ENCODE measurements around the gene IAH1. TPM values are rescaled to one million over a fixed set of nuclear protein-coding genes. Genes with fewer than 3 reads are reported as not detected.
A peak's percentile ranks its signal among the peaks of the same experiment; 100 is the strongest.

Gene IAH1, protein sequence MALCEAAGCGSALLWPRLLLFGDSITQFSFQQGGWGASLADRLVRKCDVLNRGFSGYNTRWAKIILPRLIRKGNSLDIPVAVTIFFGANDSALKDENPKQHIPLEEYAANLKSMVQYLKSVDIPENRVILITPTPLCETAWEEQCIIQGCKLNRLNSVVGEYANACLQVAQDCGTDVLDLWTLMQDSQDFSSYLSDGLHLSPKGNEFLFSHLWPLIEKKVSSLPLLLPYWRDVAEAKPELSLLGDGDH
- 10 to 100 TPM; 53.7 to 63.7 TPM for total RNA-seq

DNA sequence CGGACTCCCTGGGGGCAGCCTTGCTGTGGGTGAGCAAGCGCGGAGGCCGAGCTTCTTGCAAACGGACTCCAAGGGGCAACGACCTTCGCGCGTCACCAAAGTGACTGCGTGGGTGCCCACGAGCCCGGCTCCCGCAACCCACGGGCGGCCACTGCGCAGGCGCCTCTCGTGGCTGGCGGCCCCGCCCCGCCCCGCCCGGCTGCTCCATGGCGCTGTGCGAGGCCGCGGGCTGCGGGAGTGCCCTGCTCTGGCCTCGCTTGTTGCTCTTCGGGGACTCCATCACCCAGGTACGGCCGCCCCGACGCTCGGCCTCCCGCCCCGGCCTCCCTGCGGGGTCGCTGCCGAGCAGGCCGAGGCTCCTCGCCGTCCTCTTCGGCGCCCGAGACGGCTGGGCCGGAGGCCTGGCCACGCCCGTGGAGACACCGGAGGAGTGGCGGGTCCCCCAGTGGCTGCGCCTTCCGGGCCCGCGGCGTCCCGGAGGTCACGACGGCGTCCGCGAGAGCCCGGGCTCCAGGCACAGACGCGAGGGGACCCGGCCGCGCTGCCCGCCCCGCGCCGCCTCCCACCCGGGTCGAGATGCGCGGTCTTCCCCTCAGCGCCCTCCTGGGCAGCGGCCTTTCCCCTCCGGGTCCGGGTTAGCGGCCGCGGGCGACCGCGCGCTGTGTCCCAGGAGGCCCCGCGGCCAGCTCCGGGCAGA lies at the start of gene IAH1:
TSS of gene IAH1 (plus strand) at position 191 of the 697 bp plus-strand sequence. CDS start at position 207, 16 bp downstream.
- H3K4me1 Mint-ChIP-seq = peaks cover 42% of the 10 kb centered on the region
- peaks cover 48% of the 10 kb centered on the region for H3K36me3 Mint-ChIP-seq (ENCODE audit: low read depth)
- peak; percentile 81 for ATAC-seq
- H3K9me3 Mint-ChIP-seq (ENCODE audit: low read depth) = no peaks in the 10 kb centered on the region
- ChIA-PET CTCF (interaction anchor here (0.6 to 1.0 kb wide), 4 partner anchors 18 to 576 kb away, joined by 3 to 4 read pairs (median 4); no protein-coding TSS in a partner anchor), POLR2A (interaction anchor here (0.6 to 1.0 kb wide), 3 partner anchors 12 to 369 kb away, joined by 3 to 6 read pairs (median 3); partner anchors contain the start of gene TAF1B)
- H3K27ac Mint-ChIP-seq = peak within 1 kb of the TSS; percentile 75
- DNase-seq = peak; percentile 81
- no peaks in the 10 kb centered on the region for H3K27me3 Mint-ChIP-seq
- H3K4me3 Mint-ChIP-seq = peak within 1 kb of the TSS; percentile 79
- intact Hi-C loops (cut with DNase I, micrococcal nuclease) = loop anchor here (1.0 to 10.0 kb wide), 11 partner anchors 51 to 970 kb away; partner anchors contain the start of genes CPSF3 (in 2 of the 2), ITGB1BP1 (in 2 of the 2), ADAM17 (in 1 of the 2) and GRHL1 (in 1 of the 2)

DNA sequence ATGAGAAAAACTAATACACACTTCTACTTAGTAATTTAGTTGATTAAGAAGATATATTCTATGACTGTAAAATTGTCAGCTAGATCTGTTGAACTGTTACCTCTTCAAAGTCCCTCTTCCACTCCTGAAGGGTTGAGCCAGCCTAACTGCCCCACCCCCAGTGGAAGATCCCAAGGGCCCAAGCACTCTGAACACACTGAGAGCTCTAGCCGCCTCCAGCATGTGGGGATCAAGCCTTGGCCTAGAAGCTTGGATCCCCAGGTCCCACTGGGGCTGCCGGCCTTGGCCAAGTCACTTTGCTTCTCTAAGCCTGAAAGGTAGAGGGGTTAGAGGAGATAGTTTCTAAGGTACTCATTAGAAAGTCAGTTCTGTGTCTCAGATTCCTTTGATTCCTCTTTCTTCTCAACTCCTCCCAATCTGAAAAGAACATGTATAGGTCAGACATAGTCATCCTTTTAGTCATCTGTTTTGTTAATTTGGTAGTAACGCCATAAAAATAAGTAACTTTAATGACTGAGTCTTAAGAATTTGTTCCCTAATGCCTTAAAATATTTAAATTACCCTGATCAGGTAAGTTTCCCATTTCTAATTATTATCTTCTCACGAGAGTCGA lies 45.3 kb upstream of the IAH1 start:
- no peak for ATAC-seq
- DNase-seq = no peak
- H3K27ac Mint-ChIP-seq = no peak overlapping the region
- no peaks in the 10 kb centered on the region for H3K27me3 Mint-ChIP-seq
- peaks cover 17% of the 10 kb centered on the region for H3K4me1 Mint-ChIP-seq
- intact Hi-C loops (cut with DNase I, micrococcal nuclease) = no loop called here
- POLR2A ChIA-PET = interaction anchor here (0.6 kb wide), 1 partner anchor 855 kb away, joined by 4 read pairs; no protein-coding TSS in a partner anchor
- CTCF ChIA-PET = interaction anchor here (0.6 kb wide), 1 partner anchor 45 kb away, joined by 3 read pairs; no protein-coding TSS in a partner anchor
- H3K9me3 Mint-ChIP-seq (ENCODE audit: low read depth) = no peaks in the 10 kb centered on the region
- H3K36me3 Mint-ChIP-seq (ENCODE audit: low read depth) = peaks cover 44% of the 10 kb centered on the region
- H3K4me3 Mint-ChIP-seq = no peak overlapping the region

DNA sequence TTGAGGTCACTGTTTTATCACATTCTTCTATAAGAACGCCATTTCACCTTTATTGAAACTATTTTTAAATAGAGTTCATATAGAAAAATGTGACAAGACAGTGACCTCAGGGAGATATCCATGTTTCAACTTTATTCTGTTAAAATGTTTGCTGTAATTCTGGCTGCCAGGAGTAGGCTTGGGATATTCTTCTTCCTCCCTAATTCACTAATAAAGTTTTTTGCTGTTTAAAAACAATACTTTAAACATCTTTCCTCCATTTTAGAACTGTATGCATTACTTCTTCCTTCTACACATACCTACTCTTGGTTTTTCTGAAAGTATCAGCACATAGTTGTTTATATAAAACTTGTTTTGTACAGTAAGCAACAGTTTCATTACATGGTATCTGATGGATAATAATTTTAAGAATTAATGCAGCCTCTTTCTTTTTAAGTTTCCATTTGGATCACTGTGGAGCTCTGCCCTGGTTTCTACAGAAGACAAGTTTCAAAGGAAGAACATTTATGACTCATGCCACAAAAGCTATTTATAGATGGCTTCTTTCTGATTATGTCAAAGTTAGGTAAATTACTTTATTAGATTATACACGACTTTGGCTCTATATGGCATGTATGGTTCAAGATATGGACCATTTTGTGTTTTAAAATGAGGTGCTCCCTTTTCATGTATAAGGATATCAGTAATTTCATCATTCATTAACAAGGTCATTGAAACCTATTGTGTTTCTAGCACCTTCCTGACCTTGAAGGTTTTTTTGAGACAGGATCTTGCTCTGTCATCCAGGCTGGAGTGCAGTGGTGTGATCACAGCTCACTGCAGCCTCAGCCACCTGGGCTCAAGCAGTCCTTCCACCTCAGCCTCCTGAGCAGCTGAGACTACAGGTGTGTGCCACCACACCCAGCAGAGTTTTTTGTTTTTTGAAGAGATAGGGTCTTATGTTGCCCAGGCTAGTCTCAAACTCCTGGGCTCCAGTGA lies 43.7 kb upstream of the IAH1 start:
- Mint-ChIP-seq H3K4me1 (peaks cover 17% of the 10 kb centered on the region), H3K27ac (peak overlapping the region; percentile 66), H3K27me3 (no peaks in the 10 kb centered on the region), H3K4me3 (no peak overlapping the region), H3K9me3 (ENCODE audit: low read depth) (no peaks in the 10 kb centered on the region), H3K36me3 (ENCODE audit: low read depth) (peaks cover 54% of the 10 kb centered on the region)
- DNase-seq (no peak), ATAC-seq (peak; percentile 78)
- ChIA-PET CTCF (interaction anchor here (0.6 kb wide), 2 partner anchors 226 to 503 kb away, joined by 3 read pairs; no protein-coding TSS in a partner anchor), POLR2A (interaction anchor here (0.6 kb wide), 1 partner anchor 11 kb away, joined by 3 read pairs; no protein-coding TSS in a partner anchor)
- intact Hi-C loops (cut with DNase I, micrococcal nuclease) = no loop called here

DNA sequence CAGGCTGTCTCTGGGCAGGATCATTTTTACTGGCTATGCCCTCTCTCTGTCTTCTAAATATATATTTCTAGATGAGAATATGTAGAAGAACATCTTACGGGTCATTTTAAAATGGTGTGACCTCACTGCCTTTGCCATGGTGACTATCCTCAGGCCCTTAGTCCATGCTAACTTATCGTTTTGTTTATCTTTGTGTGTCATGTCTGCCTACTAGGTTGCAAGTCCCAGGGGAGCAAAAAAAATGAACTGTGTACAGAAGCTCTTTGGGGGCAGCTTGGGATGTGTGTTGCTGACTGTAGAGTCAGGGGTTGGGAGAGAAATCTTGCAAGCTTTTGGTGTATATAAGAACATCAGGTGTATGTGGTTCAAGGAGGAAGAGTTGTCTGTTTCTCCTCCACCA lies 39.9 kb upstream of the IAH1 start:
- ChIA-PET CTCF (interaction anchor here (0.6 to 1.5 kb wide), 3 partner anchors 12 to 618 kb away, joined by 3 to 4 read pairs (median 3); no protein-coding TSS in a partner anchor), POLR2A (no interaction called here)
- Mint-ChIP-seq H3K9me3 (ENCODE audit: low read depth) (no peaks in the 10 kb centered on the region), H3K27ac (no peak overlapping the region), H3K4me3 (no peak overlapping the region), H3K27me3 (no peaks in the 10 kb centered on the region), H3K4me1 (peaks cover 14% of the 10 kb centered on the region), H3K36me3 (ENCODE audit: low read depth) (peaks cover 65% of the 10 kb centered on the region)
- no peak for ATAC-seq
- DNase-seq = no peak
- intact Hi-C loops (cut with DNase I, micrococcal nuclease) = no loop called here

DNA sequence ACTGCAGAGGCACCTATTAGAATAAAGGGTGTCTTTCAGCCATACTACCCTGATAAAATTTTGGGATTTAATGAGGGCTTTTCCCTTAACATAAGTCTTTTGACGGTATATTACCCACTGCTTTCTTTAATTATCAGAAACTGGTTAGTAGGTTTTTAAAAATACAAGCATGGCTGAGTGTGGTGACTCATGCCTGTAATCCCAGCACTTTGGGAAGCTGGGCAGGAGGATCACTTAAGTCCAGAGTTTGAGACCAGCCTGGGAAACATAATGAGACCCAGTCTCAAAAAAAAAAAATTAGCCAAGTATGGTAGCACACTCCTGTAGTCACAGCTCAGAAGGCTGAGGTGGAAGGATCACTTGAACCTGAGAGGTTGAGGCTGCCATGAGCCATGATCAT lies 34.8 kb upstream of the IAH1 start:
- Mint-ChIP-seq H3K4me3 (no peak overlapping the region), H3K9me3 (ENCODE audit: low read depth) (no peaks in the 10 kb centered on the region), H3K27ac (no peak overlapping the region), H3K4me1 (peaks cover 2% of the 10 kb centered on the region), H3K27me3 (no peaks in the 10 kb centered on the region), H3K36me3 (ENCODE audit: low read depth) (peaks cover 48% of the 10 kb centered on the region)
- intact Hi-C loops (cut with DNase I, micrococcal nuclease) = no loop called here
- CTCF ChIA-PET = no interaction called here
- POLR2A ChIA-PET = no interaction called here
- DNase-seq (no peak), ATAC-seq (no peak)

DNA sequence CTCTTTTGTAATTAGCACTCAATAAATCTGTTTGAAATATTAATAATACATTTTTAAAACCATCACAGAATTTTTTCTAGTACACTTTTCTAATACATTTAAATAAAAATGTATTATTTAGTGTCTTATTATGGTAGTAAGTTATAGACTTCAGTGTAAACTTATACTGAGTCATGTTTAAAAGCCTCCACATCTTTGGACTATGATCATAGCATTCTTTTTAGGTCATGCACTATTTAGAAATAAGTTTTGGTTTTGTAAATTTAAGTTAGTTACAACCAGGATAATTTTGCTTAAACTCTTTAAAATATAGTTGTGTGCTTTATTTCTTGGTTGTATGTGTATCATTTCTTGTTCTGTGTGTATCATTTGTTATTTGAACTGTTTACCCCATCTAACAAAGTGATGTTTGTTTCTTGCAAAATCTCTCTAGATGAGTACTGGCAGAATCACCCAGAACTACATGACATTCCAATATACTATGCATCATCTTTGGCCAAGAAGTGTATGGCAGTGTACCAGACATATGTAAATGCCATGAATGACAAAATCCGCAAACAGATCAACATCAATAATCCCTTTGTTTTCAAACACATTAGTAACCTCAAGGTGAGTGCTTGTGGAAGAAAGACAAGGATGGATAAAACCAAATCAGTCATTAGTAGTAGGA lies 34.2 kb upstream of the IAH1 start:
- Mint-ChIP-seq H3K27ac (no peak overlapping the region), H3K4me3 (no peak overlapping the region), H3K36me3 (ENCODE audit: low read depth) (peaks cover 47% of the 10 kb centered on the region), H3K27me3 (no peaks in the 10 kb centered on the region), H3K9me3 (ENCODE audit: low read depth) (no peaks in the 10 kb centered on the region), H3K4me1 (peaks cover 6% of the 10 kb centered on the region)
- CTCF ChIA-PET = no interaction called here
- POLR2A ChIA-PET = no interaction called here
- DNase-seq = no peak
- intact Hi-C loops (cut with DNase I, micrococcal nuclease) = no loop called here
- ATAC-seq = no peak

DNA sequence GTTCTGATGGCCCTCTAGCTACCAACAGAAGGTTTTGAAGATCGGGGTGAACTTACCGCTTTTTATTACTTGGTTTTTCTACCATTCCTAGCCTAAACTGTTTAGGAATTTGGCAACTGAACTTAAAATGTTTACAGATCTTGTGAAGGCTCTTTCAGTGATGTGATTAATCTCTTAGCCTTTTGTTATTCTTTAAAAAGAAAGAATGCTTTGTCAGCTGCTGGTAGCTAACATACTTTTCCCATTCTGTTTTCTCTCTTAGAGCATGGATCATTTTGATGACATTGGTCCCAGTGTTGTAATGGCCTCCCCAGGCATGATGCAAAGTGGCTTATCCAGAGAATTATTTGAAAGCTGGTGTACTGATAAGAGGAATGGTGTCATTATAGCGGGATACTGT lies 32.8 kb upstream of the IAH1 start:
- ATAC-seq (no peak), DNase-seq (no peak)
- H3K9me3 Mint-ChIP-seq (ENCODE audit: low read depth) = no peaks in the 10 kb centered on the region
- no peak overlapping the region for H3K27ac Mint-ChIP-seq
- H3K4me1 Mint-ChIP-seq = peaks cover 11% of the 10 kb centered on the region
- H3K36me3 Mint-ChIP-seq (ENCODE audit: low read depth) = peaks cover 50% of the 10 kb centered on the region
- ChIA-PET POLR2A (no interaction called here), CTCF (interaction anchor here (1.5 kb wide), 1 partner anchor 300 kb away, joined by 3 read pairs; no protein-coding TSS in a partner anchor)
- no peak overlapping the region for H3K4me3 Mint-ChIP-seq
- H3K27me3 Mint-ChIP-seq = no peaks in the 10 kb centered on the region
- intact Hi-C loops (cut with DNase I, micrococcal nuclease) = no loop called here

DNA sequence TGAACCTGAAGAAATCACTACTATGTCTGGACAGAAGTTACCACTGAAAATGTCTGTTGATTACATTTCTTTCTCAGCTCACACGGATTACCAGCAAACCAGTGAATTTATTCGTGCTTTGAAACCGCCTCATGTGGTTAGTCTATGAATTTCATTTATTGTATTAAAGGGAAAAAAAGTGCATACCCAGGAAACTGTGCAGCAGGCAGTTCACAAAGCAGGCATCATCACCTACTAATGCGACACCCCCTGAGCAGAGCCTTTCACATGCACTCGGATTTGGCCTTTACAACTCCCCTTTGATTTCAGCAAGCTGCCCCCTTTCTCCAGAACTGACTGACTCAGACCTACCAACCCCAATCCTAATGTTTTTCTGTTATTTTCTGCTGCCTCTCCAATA lies 30.8 kb upstream of the IAH1 start:
- Mint-ChIP-seq H3K4me1 (peaks cover 11% of the 10 kb centered on the region), H3K9me3 (ENCODE audit: low read depth) (no peaks in the 10 kb centered on the region), H3K27ac (no peak overlapping the region), H3K4me3 (no peak overlapping the region), H3K27me3 (no peaks in the 10 kb centered on the region), H3K36me3 (ENCODE audit: low read depth) (peaks cover 39% of the 10 kb centered on the region)
- DNase-seq = no peak
- no peak for ATAC-seq
- intact Hi-C loops (cut with DNase I, micrococcal nuclease) = no loop called here
- CTCF ChIA-PET = interaction anchor here (0.8 kb wide), 1 partner anchor 309 kb away, joined by 4 read pairs; no protein-coding TSS in a partner anchor
- POLR2A ChIA-PET = interaction anchor here (0.7 kb wide), 1 partner anchor 19 kb away, joined by 4 read pairs; no protein-coding TSS in a partner anchor

DNA sequence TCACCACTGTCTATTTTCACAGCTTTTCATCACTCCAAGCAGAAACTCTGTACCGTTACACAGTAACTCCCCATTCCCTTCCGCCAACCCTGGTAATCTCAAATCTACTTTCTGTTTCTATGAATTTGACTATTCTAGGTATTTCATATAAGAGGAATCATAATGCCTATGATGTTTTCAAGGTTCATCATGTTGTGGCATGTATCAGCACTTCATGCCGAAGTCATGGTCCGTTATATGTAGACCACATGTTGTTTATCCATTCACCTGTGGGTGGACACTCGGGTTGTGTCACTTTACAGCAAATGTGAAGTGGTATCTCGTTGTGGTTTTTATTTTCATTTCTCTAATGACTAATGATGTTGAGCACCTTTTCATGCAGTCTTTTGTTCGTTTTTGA lies 29.3 kb upstream of the IAH1 start:
- H3K9me3 Mint-ChIP-seq (ENCODE audit: low read depth) = no peaks in the 10 kb centered on the region
- H3K4me1 Mint-ChIP-seq = peaks cover 11% of the 10 kb centered on the region
- CTCF ChIA-PET = no interaction called here
- peak; percentile 78 for ATAC-seq
- no peak for DNase-seq
- intact Hi-C loops (cut with DNase I, micrococcal nuclease) = no loop called here
- no peak overlapping the region for H3K4me3 Mint-ChIP-seq
- H3K27ac Mint-ChIP-seq = peak overlapping the region; percentile 4
- POLR2A ChIA-PET = no interaction called here
- H3K36me3 Mint-ChIP-seq (ENCODE audit: low read depth) = peaks cover 42% of the 10 kb centered on the region
- no peaks in the 10 kb centered on the region for H3K27me3 Mint-ChIP-seq

DNA sequence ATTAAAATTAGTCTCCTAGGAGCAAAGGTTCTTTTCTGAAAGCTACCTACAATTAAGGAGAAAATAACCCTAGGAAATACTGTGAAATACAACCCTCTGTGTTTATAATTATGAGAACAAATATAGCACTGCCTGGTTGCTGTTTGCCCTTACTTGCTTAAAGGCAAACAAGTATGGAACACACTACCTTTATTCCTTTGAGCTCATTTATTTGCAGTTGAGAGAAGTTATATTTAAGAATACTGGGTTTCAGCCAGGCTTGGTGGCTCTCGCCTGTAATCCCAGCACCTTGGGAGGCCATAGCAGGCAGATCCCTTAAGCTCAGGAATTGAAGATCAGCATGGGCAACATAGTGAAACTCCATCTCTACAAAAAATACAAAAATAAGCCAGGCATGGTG lies 23.1 kb upstream of the IAH1 start:
- intact Hi-C loops (cut with DNase I, micrococcal nuclease) = no loop called here
- no peak for DNase-seq
- no peak overlapping the region for H3K4me3 Mint-ChIP-seq
- POLR2A ChIA-PET = no interaction called here
- no peaks in the 10 kb centered on the region for H3K27me3 Mint-ChIP-seq
- no peaks in the 10 kb centered on the region for H3K9me3 Mint-ChIP-seq (ENCODE audit: low read depth)
- H3K4me1 Mint-ChIP-seq = no peaks in the 10 kb centered on the region
- CTCF ChIA-PET = interaction anchor here (0.6 kb wide), 1 partner anchor 146 kb away, joined by 4 read pairs; no protein-coding TSS in a partner anchor
- H3K27ac Mint-ChIP-seq = no peak overlapping the region
- no peak for ATAC-seq
- peaks cover 32% of the 10 kb centered on the region for H3K36me3 Mint-ChIP-seq (ENCODE audit: low read depth)
